Hepatic stellate cell (primary cell): ENCODE data around the gene VIL1.

Source experiments
- DNase-seq: peaks from one replicate; pipeline ENCODE4 v3.0.0; 2011; ENCODE audit warnings: low spot score

The VIL1 gene

DNA sequence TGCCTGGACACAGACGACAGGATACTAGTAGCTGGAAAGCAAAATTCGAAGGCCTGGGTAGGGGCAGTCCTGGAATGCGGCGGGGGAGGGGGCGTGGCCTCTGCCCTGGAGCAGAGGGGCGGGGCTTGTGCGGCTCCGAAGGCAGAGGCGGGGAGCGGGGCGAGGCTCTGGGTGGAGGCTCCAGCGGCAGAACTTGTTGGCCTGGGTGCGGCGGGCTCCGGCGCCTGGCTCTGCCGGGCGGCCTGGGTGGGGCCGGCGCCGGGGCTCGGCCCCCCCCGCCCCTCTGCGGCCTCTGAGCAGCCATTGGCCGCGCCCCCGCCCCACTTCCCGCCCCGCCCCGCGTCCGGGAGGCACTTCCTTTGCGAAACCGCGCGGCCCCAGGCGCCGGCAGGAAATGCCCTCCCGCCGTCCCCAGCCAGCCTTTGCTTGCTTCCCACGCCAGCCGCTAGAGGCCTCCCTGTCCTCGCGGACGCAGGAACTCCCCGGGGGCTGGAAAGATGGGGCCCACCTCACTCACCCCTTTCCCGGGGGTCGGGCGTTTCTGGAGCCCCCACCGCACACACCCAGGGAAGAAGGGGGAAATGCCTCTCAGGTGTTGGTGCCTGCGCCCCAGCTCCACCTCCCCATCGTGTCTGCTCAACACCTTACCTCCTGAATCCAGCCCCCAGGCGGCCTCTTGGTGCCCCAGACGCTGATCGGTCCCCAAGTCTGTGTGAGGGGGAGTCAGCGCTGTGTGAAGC, 12.5 kb upstream of the VIL1 start:
- DNase-seq = peak; percentile 93

DNA sequence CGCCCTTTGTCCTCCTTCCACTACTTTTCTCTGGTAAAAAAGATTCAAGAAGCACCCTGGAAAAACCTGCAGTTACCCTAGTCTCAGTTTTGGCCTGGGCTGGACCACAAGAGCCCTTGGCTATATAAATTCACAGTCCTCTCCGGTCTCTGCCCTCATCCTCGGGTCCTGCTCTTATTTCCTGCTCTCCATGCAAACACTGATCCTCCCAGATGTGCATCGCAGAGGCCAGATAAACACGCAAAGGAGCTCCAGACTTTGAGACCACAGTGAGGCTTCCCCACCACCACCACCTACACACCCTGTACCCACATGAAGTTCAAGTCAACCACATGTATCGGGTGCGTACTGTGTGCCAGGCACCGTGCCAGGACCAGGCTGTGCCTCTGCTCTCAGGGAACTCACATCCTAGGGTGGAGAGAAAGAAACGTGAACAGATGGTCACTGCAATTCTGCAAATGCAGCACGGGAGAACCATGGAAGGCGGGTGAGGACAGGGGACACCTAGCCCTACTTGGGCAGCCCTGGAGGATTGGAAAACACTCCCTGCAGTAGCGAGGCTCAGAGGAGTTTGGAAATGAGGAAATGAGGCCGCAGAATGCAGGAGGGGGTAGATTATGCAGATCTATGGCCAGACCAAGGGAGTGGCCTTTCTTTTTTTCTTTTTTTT, 11.8 kb upstream of the VIL1 start:
- DNase-seq = peak; percentile 37

GRCh38 chr2:218407717-218408116, 11.2 kb upstream of the VIL1 start:
- no peak for DNase-seq

DNA sequence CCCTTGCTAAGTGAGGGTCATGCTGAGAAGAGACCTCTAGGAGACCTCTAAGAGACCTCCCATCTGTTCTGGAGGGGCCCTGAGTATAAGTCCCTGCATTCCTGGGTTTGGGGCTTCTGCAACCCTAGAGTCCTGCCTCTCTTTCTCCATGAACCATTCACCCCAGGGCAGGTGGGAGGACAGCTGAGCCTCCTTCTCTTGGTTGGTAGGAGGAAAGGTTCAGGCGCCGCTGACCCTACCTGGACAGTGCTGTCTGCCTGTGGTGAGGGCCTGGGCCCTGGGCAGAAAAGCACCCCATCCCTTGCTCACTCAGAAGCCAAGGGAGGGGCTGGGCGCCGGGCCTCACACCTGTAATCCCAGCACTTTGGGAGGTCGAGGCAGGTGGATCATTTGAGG, 604 bp upstream of the VIL1 start:
- no peak for DNase-seq

DNA sequence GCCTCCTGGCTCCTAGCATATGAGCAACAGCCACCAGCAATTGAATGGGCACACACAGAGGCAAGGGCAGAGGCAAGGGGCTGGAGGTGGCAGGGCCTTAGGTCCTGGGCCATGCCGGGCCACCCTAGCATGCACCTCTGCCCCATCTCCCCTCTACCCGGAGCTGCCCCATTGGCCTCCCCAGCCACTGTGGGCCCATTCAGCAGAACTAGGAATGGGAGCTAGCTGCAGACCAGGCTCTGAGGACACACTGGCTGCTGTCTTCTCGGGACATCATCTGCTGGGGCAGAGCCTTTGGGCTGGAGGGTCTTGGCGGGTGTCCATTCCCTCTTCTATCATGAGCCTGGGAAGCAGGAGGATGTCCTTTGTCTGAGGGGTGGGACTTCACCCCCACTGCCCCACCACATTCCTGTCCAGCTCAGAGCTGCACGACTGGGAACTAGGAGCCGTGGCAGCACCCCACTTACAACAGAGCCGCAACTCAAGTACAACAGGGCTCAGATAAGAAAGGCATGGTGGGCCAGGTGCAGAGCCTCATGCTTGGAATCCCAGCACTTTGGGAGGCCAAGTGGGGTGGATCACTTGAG, 800 bp downstream of the VIL1 start:
- DNase-seq = no peak

GRCh38 chr2:218421027-218421426, 2.1 kb downstream of the VIL1 start:
- DNase-seq = no peak

- DNase-seq = no peak
Measured at GRCh38 chr2:218422403-218423086, 3.6 kb downstream of the VIL1 start.

DNA sequence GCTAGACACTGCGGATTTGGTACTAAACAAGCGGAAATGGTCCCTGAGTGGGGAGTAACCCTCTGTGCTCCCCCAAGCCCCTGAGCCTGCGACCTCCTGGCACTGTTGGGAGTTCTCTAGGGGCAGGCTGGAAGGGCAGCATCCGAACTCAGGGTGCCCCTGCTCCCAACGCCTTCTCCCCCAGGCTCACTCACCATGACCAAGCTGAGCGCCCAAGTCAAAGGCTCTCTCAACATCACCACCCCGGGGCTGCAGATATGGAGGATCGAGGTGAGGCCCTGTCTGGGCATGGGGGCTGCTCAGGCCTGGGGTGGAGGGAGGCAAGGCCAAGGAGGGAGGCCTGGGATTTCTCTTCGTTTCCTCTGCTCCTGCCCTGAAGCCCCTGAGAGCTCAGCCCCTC, 4.7 kb downstream of the VIL1 start:
- DNase-seq = no peak

DNA sequence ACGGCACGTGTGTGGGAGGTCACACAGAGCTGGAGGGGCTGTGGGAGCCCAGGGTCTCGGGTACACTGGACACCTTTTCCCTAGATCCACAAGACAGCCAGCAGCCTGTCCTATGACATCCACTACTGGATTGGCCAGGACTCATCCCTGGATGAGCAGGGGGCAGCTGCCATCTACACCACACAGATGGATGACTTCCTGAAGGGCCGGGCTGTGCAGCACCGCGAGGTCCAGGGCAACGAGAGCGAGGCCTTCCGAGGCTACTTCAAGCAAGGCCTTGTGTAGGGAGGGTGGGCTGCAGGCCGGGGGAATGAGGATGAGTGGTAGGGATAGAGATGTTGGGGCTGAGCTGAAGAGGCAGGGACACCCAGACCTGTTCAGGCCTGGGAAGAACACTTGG, 6.6 kb downstream of the VIL1 start:
- DNase-seq = no peak

DNA sequence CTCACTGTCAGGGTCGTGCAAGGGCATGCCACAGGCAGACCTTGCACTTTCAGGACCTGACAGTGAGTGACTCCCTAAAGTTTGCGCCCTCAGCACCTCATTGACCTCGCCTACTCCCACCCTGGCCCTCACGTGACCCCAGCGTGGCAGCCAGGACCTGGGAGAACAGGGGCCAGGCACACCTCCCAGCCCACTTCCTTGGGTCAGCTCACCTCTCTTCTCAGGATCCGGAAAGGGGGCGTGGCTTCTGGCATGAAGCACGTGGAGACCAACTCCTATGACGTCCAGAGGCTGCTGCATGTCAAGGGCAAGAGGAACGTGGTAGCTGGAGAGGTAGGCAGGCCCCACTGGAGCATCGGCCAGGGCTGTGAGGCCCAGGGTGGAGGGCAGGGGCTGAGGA, 8.8 kb downstream of the VIL1 start:
- DNase-seq = no peak

GRCh38 chr2:218428846-218429558, 10.1 kb downstream of the VIL1 start:
- no peak for DNase-seq

DNA sequence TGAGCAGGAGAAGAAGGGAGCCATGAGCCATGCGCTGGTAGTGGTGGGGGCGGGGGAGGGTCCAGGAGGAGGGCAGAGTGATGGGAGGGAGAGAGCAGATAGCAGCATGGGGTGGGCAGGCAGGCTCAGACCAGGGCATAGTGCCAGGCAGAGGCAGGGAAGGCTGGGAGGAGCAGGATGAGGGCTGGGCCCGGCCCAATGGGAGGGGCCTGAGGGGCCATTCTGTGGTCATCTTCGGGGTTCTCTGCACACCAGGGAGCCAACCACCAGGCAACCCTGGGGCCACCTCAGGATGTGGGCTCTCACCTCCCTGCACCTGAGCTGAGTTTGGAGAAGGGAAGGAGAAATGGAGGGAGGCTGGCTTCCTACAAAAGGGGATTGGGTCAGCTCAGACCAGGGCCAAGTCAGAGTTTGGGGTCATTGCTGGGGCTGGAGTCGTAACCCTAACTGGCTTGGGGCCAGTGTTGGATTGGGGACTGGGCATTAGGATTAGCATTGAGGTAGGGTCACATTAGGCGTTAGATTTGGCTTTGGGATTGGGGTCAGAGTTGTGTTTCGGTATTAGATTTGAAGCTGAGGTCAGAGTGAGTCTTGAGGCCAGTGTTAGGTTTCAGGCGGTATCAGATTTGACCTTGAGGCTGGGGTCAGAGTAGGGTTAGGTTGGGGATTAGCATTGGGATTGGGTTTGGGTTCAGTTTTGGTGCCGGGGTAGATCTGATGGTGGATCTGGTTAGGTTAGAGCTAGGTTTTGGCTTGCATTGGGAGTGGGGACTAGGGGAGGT, 11.2 kb downstream of the VIL1 start:
- DNase-seq = no peak

DNA sequence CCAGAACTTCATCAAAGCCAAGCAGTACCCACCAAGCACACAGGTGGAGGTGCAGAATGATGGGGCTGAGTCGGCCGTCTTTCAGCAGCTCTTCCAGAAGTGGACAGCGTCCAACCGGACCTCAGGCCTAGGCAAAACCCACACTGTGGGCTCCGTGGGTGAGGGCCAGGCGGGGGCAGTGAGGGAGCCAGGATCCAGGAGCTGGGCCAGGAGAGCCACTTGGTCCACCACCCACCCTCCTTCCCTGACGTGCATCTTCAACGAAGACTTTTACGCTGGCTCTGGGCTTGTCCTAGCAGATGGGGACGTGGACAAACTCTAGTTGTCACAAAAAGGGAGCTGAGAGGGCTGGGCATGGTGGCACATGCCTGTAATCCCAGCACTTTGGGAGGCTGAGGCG, 11.8 kb downstream of the VIL1 start:
- no peak for DNase-seq

- no peak for DNase-seq
Measured at GRCh38 chr2:218431878-218432277, 13.0 kb downstream of the VIL1 start.

DNA sequence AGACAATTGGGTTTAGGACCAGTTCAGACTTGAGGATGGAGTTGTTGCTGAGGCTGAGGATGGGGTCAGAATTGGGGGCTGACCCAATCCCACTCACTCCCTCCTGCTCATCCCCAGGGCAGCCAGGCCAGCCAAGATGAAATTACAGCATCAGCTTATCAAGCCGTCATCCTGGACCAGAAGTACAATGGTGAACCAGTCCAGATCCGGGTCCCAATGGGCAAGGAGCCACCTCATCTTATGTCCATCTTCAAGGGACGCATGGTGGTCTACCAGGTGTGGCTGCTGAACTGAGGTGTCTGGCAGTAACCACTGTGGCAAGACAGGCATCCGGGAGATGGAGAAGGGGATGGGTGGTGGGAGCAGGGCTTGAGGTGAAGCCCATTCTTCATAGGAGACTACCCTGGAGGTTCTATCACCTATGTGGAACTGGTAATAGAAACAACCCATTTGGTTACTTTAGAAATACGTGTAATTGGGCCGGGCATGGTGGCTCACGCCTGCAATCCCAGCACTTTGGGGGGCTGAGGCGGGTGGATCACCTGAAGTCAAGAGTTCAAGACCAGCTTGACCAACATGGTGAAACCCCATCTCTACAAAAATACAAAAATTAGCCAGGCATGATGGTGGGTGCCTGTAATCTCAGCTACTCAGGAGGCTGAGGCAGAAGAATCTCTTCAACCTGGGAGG, 13.9 kb downstream of the VIL1 start:
- DNase-seq = no peak

DNA sequence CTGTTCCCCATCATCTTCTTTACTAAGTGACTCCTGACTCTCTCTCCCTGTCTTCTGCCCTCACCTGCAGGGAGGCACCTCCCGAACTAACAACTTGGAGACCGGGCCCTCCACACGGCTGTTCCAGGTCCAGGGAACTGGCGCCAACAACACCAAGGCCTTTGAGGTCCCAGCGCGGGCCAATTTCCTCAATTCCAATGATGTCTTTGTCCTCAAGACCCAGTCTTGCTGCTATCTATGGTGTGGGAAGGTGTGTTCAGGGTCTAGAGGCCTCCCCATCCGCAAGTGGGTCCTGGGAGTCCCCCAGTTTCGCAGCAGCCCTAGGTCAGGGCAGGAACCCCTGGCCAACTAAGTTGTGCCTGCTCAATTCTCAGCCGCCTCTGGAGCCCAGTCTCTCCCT, 15.5 kb downstream of the VIL1 start:
- no peak for DNase-seq

GRCh38 chr2:218435003-218435982, 16.4 kb downstream of the VIL1 start:
- no peak for DNase-seq

DNA sequence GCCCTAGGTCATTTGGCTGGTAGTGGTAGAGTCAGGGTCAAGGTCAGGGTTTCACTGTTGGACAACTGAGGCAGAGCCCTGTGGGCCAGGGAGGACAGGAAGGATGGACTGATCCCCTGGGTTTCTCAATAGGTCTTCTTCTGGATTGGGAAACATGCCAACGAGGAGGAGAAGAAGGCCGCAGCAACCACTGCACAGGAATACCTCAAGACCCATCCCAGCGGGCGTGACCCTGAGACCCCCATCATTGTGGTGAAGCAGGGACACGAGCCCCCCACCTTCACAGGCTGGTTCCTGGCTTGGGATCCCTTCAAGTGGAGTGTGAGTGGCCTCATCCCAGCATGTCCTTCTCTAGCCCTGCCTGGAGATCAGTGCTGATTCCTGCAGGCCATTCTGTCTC, 18.1 kb downstream of the VIL1 start:
- DNase-seq = no peak

- no peak for DNase-seq
Measured at GRCh38 chr2:218437969-218438368, 19.0 kb downstream of the VIL1 start.

DNA sequence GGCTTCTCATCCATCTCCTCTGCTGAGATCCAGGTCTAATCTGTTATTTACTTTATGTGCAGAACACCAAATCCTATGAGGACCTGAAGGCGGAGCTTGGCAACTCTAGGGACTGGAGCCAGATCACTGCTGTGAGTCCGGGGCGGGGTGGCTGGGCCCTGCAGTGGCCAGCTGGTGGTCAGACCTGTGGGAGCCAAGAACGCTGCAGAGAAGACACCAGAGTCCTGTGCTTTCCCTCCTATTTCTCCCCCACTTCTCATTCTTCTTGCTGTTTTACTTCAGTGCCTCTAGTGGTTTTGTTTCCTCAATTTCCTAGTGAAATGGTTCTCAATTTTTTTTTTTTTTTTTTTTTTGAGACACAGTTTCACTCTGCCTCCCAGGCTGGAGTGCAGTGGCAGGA, 19.7 kb downstream of the VIL1 start:
- DNase-seq = no peak
